ENCODE measurements around the gene CADPS. TPM values are rescaled to one million over a fixed set of nuclear protein-coding genes. Genes with fewer than 3 reads are reported as not detected.

Gene CADPS
- polyA plus RNA-seq, 1 donor from 2014 or later: 118 TPM

GRCh38 chr3:62553811-62554210, 321.4 kb downstream of the CADPS start:
- Histone ChIP-seq H3K9ac (ENCODE audit: low read length) (no peak overlapping the region), H3K4me3 (ENCODE audit: low read length) (no peak overlapping the region), H3K27ac (ENCODE audit: low read length) (no peak overlapping the region), H3K9me2 (ENCODE audit: insufficient read depth, low read length) (no peaks in the 10 kb centered on the region), H4K20me1 (ENCODE audit: insufficient read depth) (no peaks in the 10 kb centered on the region), H3K27me3 (ENCODE audit: insufficient read depth, low read depth, low read length) (no peaks in the 10 kb centered on the region), H3K36me3 (ENCODE audit: insufficient read depth, low read length) (peaks cover 2% of the 10 kb centered on the region), H3K4me2 (ENCODE audit: low read length) (no peak overlapping the region), H3F3A (ENCODE audit: insufficient read depth, low read length, poor library complexity, severe bottlenecking) (no peaks in the 10 kb centered on the region), H2AFZ (ENCODE audit: low read depth, low read length) (no peak overlapping the region), H3K9me3 (ENCODE audit: low read length) (no peaks in the 10 kb centered on the region), H3K79me2 (replicated peaks; ENCODE audit: insufficient read depth, low read length) (no peaks in the 10 kb centered on the region)
- TF ChIP-seq EP300 (conservative IDR thresholded peaks at IDR 0.05; ENCODE audit: poor library complexity, severe bottlenecking): no peak
- TF ChIP-seq POLR2AphosphoS5 (IDR thresholded peaks at IDR 0.05): no peak
- TF ChIP-seq EZH2 (IDR thresholded peaks at IDR 0.05; ENCODE audit: borderline replicate concordance, insufficient read depth, low read length, poor library complexity, severe bottlenecking): no peak

GRCh38 chr3:62551556-62551955, 323.7 kb downstream of the CADPS start:
- no peaks in the 10 kb centered on the region for H4K20me1 ChIP-seq (ENCODE audit: insufficient read depth)
- no peaks in the 10 kb centered on the region for H3F3A ChIP-seq (ENCODE audit: insufficient read depth, low read length, poor library complexity, severe bottlenecking)
- no peaks in the 10 kb centered on the region for H3K9me3 ChIP-seq (ENCODE audit: low read length)
- TF ChIP-seq EP300 (conservative IDR thresholded peaks at IDR 0.05; ENCODE audit: poor library complexity, severe bottlenecking) (no peak), REST (IDR thresholded peaks at IDR 0.05; ENCODE audit: borderline replicate concordance) (no peak), TAF1 (IDR thresholded peaks at IDR 0.05; ENCODE audit: low read depth) (no peak), CTCF (IDR thresholded peaks at IDR 0.05; ENCODE audit: poor library complexity, severe bottlenecking) (no peak), EZH2 (IDR thresholded peaks at IDR 0.05; ENCODE audit: borderline replicate concordance, insufficient read depth, low read length, poor library complexity, severe bottlenecking) (no peak), RAD21 (conservative IDR thresholded peaks at IDR 0.05) (no peak), MXI1 (conservative IDR thresholded peaks at IDR 0.05; ENCODE audit: poor library complexity, severe bottlenecking) (no peak), POLR2AphosphoS5 (IDR thresholded peaks at IDR 0.05) (no peak), SMC3 (conservative IDR thresholded peaks at IDR 0.05; ENCODE audit: poor library complexity) (no peak)
- no peak overlapping the region for H2AFZ ChIP-seq (ENCODE audit: low read depth, low read length)
- H3K4me3 ChIP-seq (ENCODE audit: low read length): no peak overlapping the region
- H3K27ac ChIP-seq (ENCODE audit: low read length): no peak overlapping the region
- no peaks in the 10 kb centered on the region for H3K79me2 ChIP-seq (replicated peaks; ENCODE audit: insufficient read depth, low read length)
- H3K27me3 ChIP-seq (ENCODE audit: insufficient read depth, low read depth, low read length): no peaks in the 10 kb centered on the region
- no peak overlapping the region for H3K9ac ChIP-seq (ENCODE audit: low read length)
- peaks cover 10% of the 10 kb centered on the region for H3K36me3 ChIP-seq (ENCODE audit: insufficient read depth, low read length)
- no peaks in the 10 kb centered on the region for H3K9me2 ChIP-seq (ENCODE audit: insufficient read depth, low read length)
- H3K4me2 ChIP-seq (ENCODE audit: low read length): no peak overlapping the region

Measured in neural cell (in vitro differentiated cells).